ENCODE measurements around the gene BECN2.
A peak's percentile ranks its signal among the peaks of the same experiment; 100 is the strongest.
"Not testable (repeated sequence)": the region's sequence is repeated elsewhere in the genome, so short reads cannot be mapped to it uniquely, and the experiment has no call there.

BECN2 gene

GRCh38 chr1:241979926-241980325 is 22.4 kb downstream of the BECN2 start:
- DNase-seq, result peak in 1 of 2 experiments; percentile 66

- peak in 1 of 2 experiments; percentile 62 for DNase-seq
These were observed 28.2 kb downstream of the BECN2 start for GRCh38 chr1:241985787-241986186.

GRCh38 chr1:241988389-241988930 is 30.9 kb downstream of the BECN2 start:
- DNase-seq, result not testable (repeated sequence)

GRCh38 chr1:241990040-241990439 is 32.5 kb downstream of the BECN2 start:
- DNase-seq, result peak; percentile 73 to 94

GRCh38 chr1:241992734-241993133 is 35.2 kb downstream of the BECN2 start:
- no peak for DNase-seq

GRCh38 chr1:241994171-241994570 is 36.6 kb downstream of the BECN2 start:
- no peak for DNase-seq

- no peak for DNase-seq
These were observed 39.9 kb downstream of the BECN2 start for GRCh38 chr1:241997401-241997998.

GRCh38 chr1:241998412-241998921 is 40.9 kb downstream of the BECN2 start:
- DNase-seq, result peak in 1 of 2 experiments; percentile 29

GRCh38 chr1:241999026-241999425 is 41.5 kb downstream of the BECN2 start, which contains the start of gene MAP1LC3C:
TSS of gene MAP1LC3C (minus strand) at chr1:241999098. CDS start at chr1:241999008, 90 bp downstream.
- no peak for DNase-seq

- DNase-seq, result no peak
These were observed 42.9 kb downstream of the BECN2 start for GRCh38 chr1:242000434-242000833.

- DNase-seq, result no peak
These were observed 44.5 kb downstream of the BECN2 start for GRCh38 chr1:242002072-242002471.

GRCh38 chr1:242002510-242002909 is 44.9 kb downstream of the BECN2 start:
- no peak for DNase-seq

GRCh38 chr1:242004751-242005495 is 47.4 kb downstream of the BECN2 start:
- DNase-seq, result no peak

- no peak for DNase-seq
These were observed 48.4 kb downstream of the BECN2 start for GRCh38 chr1:242005866-242006535.

GRCh38 chr1:242006976-242007375 is 49.4 kb downstream of the BECN2 start:
- DNase-seq, result no peak
